ENCODE measurements around the gene GREM2.

- TF ChIP-seq GATA2 (IDR thresholded peaks at IDR 0.05; ENCODE audit: insufficient read depth, insufficient read length, low read depth, low read length), result no peak
- TF ChIP-seq CTCF (IDR thresholded peaks at IDR 0.05; ENCODE audit: extremely low read depth in 1 of 2, insufficient read depth in 1 of 2, low read depth in 1 of 2, low read length in 2 of 2), result no peak
- no peak for TF ChIP-seq MYC (IDR thresholded peaks at IDR 0.05; ENCODE audit: low read depth, low read length)
- no peak for TF ChIP-seq MAX (IDR thresholded peaks at IDR 0.05; ENCODE audit: insufficient read depth, insufficient read length)
- no peak for TF ChIP-seq POLR2A (IDR thresholded peaks at IDR 0.05; ENCODE audit: low read depth, low read length)
- no peak for TF ChIP-seq POLR2AphosphoS5 (IDR thresholded peaks at IDR 0.05; ENCODE audit: insufficient read depth, low read depth, low read length)
- TF ChIP-seq EZH2 (IDR thresholded peaks at IDR 0.05; ENCODE audit: borderline replicate concordance, low read depth, low read length, severe bottlenecking), result no peak
These were observed 94.1 kb downstream of the GREM2 start for GRCh38 chr1:240517891-240518290.
